Mesothelial cell of epicardium (in vitro differentiated cells): ENCODE results near the gene UNC45A. TPM values are rescaled to one million over a fixed set of nuclear protein-coding genes. Genes with fewer than 3 reads are reported as not detected.
A peak's percentile ranks its signal among the peaks of the same experiment; 100 is the strongest.

Experiments
- DNase-seq, 2 experiments: peaks; one replicate each; pipeline ENCODE4 v3.0.0; 2021; ENCODE audit warnings: low spot score in 2 of 2; ENCODE audit not compliant: unreplicated experiment in 2 of 2
- H3K27ac Mint-ChIP-seq: 2 replicates; pipeline ENCODE4 v1.8.0; 2021; ENCODE audit warnings: mixed read lengths
- H3K27me3 Mint-ChIP-seq: 2 replicates; pipeline ENCODE4 v1.8.0; 2021; ENCODE audit warnings: low read depth, mixed read lengths
- H3K36me3 Mint-ChIP-seq: 2 replicates; pipeline ENCODE4 v1.8.0; 2021; ENCODE audit warnings: mixed read lengths
- H3K4me1 Mint-ChIP-seq: 2 replicates; pipeline ENCODE4 v1.8.0; 2021; ENCODE audit warnings: mixed read lengths
- H3K4me3 Mint-ChIP-seq: 2 replicates; pipeline ENCODE4 v1.8.0; 2021; ENCODE audit warnings: mild to moderate bottlenecking, moderate library complexity, mixed read lengths
- H3K9me3 Mint-ChIP-seq: 2 replicates; pipeline ENCODE4 v1.8.0; 2021; ENCODE audit warnings: mixed read lengths
- CTCF ChIP-seq: fragments of 200-600 bp; sonication (generic); IDR thresholded peaks from one replicate; pipeline ENCODE4 v1.5.0; 2021; ENCODE audit warnings: antibody characterized with exemption; ENCODE audit not compliant: unreplicated experiment
- total RNA-seq: library from RNA; stranded (reverse); gene quantifications from 3 replicates; pipeline ENCODE4 v1.2.1, GENCODE V29; 2021

The UNC45A gene
- total RNA-seq, 1 donor from 2014 or later = 79.7 TPM

GRCh38 chr15:90989040-90989768 is 54.1 kb downstream of the UNC45A start:
- DNase-seq = no peak
- no peak overlapping the region for H3K4me3 Mint-ChIP-seq
- peaks cover 35% of the 10 kb centered on the region for H3K4me1 Mint-ChIP-seq
- no peaks in the 10 kb centered on the region for H3K9me3 Mint-ChIP-seq
- H3K27ac Mint-ChIP-seq = no peak overlapping the region
- peaks cover 6% of the 10 kb centered on the region for H3K36me3 Mint-ChIP-seq
- H3K27me3 Mint-ChIP-seq = no peaks in the 10 kb centered on the region
- TF ChIP-seq CTCF = no peak

- Mint-ChIP-seq H3K9me3 (no peaks in the 10 kb centered on the region), H3K4me3 (no peak overlapping the region), H3K27ac (no peak overlapping the region), H3K27me3 (no peaks in the 10 kb centered on the region), H3K36me3 (peaks cover 2% of the 10 kb centered on the region), H3K4me1 (peaks cover 39% of the 10 kb centered on the region)
- TF ChIP-seq CTCF = no peak
- DNase-seq = no peak
Observed at GRCh38 chr15:90990446-90990845, 55.4 kb downstream of the UNC45A start.

GRCh38 chr15:90991587-90992285 is 56.7 kb downstream of the UNC45A start:
- TF ChIP-seq CTCF = no peak
- H3K27ac Mint-ChIP-seq = peak overlapping the region; percentile 72
- peaks cover 35% of the 10 kb centered on the region for H3K4me1 Mint-ChIP-seq
- no peaks in the 10 kb centered on the region for H3K27me3 Mint-ChIP-seq
- no peak overlapping the region for H3K4me3 Mint-ChIP-seq
- H3K9me3 Mint-ChIP-seq = no peaks in the 10 kb centered on the region
- peaks cover 2% of the 10 kb centered on the region for H3K36me3 Mint-ChIP-seq
- no peak for DNase-seq

- peak in 1 of 2 experiments; percentile 23 for DNase-seq
- TF ChIP-seq CTCF = no peak
- H3K27me3 Mint-ChIP-seq = no peaks in the 10 kb centered on the region
- peaks cover 13% of the 10 kb centered on the region for H3K36me3 Mint-ChIP-seq
- H3K4me1 Mint-ChIP-seq = peaks cover 17% of the 10 kb centered on the region
- H3K27ac Mint-ChIP-seq = peak overlapping the region; percentile 100
- no peaks in the 10 kb centered on the region for H3K9me3 Mint-ChIP-seq
- H3K4me3 Mint-ChIP-seq = peak overlapping the region; percentile 100
Observed at GRCh38 chr15:90994059-90994416, 59.0 kb downstream of the UNC45A start.

- peak; percentile 99 to 100 for DNase-seq
- Mint-ChIP-seq H3K27me3 (no peaks in the 10 kb centered on the region), H3K9me3 (no peaks in the 10 kb centered on the region), H3K4me3 (peak within 1 kb of the TSS; percentile 100), H3K36me3 (peaks cover 16% of the 10 kb centered on the region), H3K27ac (peak within 1 kb of the TSS; percentile 100), H3K4me1 (peaks cover 17% of the 10 kb centered on the region)
- no peak for TF ChIP-seq CTCF
Observed at GRCh38 chr15:90994417-90995311, 59.6 kb downstream of the UNC45A start, which contains the start of gene PRC1. Gene PRC1, minus strand, starts transcription at chr15:90994535. Its CDS starts 118 bp downstream, at chr15:90994417.
